Urothelium cell line (cell line): Measurements from ENCODE around the gene NFU1.

Source experiments
- DNase-seq: peaks from one replicate; pipeline ENCODE4 v3.0.0; 2011; ENCODE audit warnings: low spot score, mixed read lengths
- FAIRE-seq: peaks from 2 replicates; lab custom pipeline; 2011; peaks lifted over from hg19 to GRCh38; lab: Jason Lieb, UNC

The NFU1 gene

DNA sequence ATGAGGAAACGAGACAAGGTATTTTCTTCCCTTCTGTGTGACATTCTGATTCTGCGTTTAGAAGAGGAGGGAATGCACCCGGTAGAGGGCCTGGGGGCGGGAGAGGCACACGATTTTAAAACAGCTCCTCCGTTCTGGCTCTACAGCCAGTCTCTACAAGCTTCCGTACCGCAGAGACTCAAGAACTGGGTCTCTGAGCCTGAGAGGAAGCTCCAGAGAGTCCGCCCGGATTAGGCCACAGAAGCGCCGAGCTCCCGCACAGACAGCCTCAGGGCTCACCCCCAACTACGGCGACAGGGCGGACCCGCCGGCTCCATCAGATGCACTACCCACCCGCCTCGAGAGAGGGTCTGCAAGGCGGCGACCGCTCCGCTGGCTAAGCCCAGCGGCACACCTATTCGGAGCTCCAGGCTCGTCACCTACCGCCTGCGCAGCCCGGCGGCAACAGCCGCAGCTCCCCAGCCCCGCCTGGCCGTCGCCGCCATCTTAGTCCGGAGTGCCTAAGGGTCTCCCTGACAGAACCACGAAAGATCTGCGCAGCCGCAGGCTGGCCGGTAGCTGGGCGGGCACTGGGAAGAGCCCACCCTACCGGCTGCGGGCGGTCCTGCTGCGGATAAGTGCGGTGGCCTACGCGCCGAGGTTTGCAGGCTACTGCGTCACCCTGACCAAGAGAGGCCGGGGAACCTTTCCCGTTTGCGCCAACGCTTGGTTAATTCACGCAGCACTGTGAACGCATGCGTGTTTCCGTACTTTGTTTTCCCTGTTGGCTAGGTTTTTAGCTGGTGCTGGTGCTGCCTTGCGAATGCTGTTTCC is at the start of gene NFU1:
Gene NFU1 (minus strand): TSS at position 498 of the 813 bp plus-strand sequence. CDS start 13 bp downstream, at position 485.
- FAIRE-seq, result peak; percentile 78
- peak; percentile 100 for DNase-seq

DNA sequence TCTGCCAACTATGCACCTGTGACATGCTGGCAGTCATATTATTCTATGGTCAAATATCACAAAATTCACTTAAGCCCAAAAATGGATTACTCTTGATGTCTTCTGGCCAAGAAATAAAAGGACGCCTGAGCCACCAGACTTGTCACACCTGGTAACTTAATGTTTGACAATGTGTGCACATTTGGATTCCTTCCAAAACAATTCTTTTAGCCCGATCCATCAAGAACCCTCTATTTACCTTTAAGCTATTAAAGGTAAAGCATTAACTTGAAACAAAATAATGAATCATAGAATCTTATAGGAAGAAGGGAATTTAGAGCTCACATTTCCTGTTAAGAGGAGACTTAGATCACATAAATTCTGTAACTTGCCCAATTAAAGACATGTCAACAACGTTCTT is 46.5 kb upstream of the NFU1 start:
- DNase-seq (no peak), FAIRE-seq (no peak)

DNA sequence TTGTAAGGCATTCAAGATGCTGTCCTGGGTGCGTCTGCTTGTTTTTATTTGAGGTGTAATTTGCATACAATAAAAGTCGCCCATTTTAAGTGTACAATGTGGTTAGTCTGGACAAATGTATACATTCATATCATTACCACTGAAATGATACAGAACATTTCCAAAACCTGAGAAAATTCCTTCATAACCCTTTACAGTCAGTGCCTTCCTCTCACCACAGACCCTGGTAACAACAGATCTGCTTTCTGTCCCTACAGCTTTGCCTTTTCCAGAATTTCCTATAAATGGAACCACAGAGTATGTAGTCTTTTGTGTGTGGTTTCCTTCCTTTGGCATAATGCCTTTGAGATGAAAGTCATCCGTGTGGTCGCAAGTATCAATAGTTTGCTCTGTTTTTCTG is 45.8 kb upstream of the NFU1 start:
- FAIRE-seq (no peak), DNase-seq (no peak)

DNA sequence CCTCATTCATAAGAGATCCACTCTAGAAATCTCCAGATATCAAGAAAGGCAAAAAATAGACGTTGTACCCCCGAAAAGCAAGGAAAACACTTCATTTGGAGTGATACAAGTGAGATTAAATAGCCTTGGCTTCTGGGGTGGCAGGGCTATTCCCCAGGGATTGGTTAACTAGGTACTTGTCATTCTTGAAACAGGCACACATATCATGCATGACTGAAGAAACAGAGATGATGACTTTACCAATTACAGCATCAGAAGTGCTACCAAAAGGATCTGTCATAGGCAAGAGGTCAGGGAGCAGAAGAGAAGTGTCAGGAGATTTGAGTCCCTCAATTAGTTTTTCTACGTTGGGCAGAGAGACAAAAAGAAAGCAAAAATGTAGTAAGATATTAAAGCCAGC is 45.2 kb upstream of the NFU1 start:
- FAIRE-seq, result no peak
- DNase-seq, result no peak

DNA sequence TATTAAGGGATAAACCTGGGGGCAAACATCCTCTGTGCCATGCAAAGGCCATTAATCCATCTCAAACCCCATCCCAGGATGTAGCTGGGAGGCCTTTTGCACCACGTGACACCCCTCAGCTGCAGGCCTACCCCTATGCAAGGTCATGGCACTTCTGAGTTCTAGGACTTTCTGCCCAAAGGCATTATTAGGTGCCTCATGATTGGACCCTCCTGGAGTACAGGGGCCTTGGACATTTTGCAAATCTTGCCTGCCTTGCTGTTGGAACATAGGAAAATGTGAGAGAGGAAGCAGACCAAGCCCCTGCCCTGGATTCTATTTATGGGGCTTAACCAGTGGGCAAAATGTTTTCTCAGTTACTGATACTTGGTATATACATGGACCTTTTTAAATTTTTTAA is 44.2 kb upstream of the NFU1 start:
- DNase-seq, result no peak
- FAIRE-seq, result no peak

DNA sequence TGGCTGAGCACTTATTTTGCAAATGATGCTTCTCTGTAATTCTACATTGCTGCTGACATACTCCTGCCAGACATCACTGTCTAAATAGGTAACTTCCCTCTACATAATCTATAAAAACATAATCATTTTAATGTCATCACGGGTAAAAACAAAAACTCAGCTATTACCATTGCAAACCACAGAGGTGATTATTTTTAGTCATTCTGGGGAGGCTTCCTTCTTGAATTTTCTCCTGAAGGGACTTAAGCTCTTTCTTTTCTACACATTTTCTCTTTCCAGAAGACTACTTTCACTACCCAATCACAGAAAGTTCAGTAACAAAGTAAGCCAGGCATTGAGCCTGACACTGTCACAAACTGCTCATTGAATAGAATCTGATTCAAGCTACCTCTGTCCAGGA is 40.4 kb upstream of the NFU1 start:
- no peak for DNase-seq
- no peak for FAIRE-seq

DNA sequence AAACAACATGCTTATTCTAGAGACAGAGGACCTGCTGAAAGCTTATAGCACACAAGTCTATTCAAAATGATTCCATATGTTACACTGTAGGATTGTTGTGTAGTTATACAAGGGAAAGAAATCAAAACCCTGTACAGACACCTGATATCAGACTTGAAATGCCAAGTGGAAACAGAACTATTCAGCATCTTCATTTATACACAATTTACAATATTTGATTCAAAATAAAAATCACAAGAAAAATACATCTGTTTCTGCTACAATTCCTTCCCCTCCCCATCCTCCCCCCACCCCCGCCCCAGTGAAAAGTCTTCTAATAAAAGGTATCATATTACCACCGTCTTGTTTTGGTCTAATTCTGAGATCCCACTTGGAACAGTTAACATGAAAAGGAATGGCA is 37.5 kb upstream of the NFU1 start:
- FAIRE-seq (no peak), DNase-seq (no peak)

DNA sequence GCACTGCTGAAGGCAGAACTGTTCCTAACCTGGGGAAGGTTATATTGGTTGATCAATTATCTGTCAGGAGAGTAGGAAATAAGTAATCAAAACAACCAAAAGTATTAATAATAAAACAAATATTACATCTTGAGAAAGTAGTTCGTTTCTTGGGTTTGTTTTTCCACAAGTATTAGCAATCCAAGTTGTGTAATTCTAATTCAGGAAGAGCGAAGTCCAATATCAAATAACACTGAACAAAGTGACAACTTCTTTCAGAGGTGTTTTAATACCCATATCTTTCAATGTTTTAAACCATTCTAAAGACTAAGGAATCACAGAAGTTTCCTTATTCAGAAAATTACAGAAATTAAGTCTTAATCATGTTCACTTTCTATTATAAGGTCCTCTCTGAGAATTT is 34.6 kb upstream of the NFU1 start:
- FAIRE-seq, result no peak
- DNase-seq, result no peak

DNA sequence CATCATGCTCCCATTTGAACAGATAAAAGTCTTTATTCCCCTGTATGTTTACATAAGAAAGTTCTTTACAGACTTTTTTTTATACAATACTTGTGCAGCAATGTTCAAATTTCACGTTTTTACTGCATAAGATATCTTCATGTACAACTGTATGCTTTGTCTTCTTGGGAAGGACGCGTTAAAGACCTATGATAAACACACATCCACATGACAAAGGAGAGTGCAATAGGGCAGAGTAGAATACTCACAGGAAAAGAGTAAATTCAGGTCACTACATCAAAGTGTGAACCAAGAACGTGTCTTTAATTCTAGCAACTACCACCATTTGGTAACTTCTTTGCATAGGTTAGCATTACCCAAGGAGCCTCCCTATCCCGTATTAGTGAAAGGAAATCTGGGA is 33.7 kb upstream of the NFU1 start:
- no peak for DNase-seq
- no peak for FAIRE-seq

DNA sequence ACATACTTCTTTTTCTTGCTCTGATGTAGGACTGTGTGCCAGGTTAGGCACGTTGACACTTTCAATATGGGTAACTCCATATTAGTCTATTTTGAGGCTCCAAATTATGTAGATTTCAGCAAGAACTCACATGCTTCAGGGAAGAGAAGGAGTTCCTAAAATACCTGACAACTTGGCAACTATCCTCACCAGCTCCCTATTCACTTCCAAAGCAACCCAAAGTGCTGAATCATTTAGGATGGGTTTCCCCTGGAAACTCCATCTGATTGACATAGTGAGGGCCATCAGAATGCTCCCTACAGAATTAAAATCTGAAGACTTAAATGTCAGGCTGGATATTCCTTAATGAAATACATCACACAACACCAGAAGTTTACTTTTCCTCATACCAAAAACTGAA is 32.5 kb upstream of the NFU1 start:
- no peak for DNase-seq

DNA sequence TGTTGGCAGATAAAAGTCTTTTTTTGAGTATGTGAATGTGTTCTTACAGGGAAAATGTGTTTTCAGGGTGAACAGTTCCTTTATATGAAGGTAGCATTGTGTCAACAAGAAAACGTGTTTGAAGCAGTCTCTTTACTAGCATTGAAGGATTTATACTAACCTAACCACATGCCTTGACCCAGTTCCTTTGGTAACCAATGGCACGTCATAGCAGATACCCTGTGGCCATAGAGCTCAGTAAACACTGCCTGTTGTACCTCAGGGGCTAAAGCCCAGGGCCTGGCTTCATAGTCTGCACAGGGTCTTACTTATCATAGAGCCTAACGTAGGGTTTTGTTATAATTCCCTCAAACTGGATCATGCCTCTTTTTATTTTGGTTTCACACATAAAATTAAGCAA is 32.1 kb upstream of the NFU1 start:
- DNase-seq (no peak), FAIRE-seq (no peak)

More for the DNA sequence above, 32.5 kb upstream of the NFU1 start:
- FAIRE-seq, result no peak

DNA sequence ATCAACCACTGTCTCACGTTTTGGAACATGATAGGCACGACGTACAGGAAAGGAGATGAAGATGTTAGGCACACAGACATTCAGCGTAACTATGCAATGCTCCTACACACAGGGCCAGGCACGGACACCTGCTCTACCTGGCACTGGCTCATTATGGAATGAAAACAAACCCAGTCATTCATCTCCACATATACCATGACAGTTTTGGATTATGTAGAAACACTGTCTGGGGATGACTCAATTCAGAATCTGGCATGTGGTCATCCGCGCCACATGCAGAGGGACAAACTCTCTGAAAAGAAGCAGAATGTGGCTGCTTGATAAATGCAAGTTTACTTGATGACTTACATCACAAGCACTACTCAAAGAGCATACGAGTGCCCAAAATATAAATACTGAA is 29.5 kb upstream of the NFU1 start:
- FAIRE-seq, result peak; percentile 20
- no peak for DNase-seq

DNA sequence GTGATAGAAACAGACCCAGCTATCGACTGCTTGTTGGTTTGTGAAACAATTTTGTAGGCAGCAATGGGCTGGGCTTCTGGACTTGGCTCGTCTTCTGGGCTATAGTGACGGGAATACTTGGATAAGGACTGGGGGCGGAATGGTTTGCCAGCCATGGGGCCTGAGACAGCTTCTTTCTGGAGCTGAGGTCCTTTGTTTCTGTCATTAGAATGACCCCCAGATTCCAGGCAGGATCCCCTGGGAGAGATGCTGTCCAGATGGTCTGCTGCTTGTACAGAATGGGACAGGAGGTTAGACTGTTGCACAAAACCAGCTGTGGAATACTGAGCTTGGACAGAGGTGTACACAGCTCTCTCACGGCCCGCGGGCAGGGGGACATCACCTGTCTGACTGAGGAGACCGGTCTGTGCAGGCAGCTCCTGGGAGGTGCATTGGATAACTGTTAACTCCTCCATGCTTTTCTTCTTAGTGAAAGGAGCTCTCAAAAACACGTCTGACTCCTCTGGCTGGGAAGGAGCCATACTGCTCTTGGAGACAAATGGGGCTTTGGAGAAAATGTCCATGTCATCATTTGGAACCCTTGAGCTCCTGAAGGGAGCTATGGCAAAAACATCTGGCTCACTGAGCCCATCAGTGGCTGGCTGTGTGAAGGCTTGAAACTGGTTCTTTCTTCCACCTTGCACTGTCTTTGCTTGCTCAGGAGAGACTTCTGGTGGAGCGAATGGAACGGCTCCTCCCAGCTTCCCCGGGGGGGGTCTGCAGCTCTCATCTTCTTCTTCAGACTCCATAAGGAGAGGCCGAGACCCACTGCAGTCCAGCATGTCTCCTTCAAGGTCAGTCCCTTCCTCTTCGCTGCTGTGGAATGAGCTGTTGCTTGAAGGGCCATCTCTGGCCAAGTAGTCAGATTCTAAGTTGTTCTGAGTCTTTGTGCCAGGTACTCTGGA is 28.6 kb upstream of the NFU1 start:
- no peak for FAIRE-seq
- DNase-seq, result no peak

DNA sequence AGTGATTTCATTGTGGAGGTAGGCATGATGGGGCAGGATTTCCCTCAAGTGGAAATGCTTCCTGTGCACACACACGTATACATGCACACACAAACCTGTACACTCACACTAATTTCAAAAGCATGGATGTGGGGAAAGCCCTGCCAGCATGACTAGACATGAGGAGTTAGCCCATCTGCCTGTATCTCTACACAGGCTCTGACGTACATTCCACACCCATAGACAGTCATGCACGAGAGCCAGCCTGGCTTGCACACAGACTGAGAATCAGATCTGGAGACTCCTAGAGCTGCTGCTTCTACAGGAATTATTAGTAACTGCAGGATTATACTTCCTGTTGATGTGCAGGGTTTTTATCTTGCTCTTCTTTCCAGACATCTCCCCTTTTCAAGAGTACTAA is 27.3 kb upstream of the NFU1 start:
- DNase-seq (no peak), FAIRE-seq (no peak)

DNA sequence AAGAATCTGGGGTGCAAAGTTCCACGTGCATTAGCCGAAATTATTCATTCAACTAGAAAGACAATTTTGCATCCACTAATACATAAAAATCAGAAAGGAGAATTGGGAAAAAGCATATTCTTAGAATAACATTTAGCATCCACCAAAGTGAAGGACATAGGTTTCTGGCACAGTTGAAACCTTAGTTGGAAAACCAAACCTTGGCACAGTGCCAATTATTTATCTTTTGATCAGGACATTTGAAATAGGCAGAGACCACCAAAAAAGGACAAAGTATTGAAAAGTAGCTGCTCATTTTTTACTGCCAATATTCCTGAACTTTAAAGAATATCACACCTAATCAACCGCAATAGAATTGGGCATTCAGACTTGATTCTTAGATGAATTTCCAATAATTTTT is 25.5 kb upstream of the NFU1 start:
- FAIRE-seq (no peak), DNase-seq (no peak)

DNA sequence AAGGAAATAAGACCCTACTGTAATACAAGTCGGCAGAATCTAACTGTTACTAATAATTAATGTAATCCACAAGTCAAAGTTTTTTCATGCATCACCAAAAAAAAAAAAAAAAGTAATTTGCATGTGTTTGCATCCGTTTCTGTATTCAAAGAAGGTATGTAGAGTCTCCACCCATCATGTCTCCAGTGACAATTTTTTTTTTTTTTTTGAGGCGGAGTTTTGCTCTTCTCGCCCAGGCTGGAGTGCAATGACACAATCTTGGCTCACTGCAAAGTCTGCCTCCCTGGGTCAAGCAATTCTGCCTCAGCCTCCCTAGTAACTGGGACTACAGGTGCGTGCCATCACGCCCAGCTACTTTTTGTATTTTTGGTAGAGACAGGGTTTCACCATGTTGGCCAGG is 24.2 kb upstream of the NFU1 start:
- DNase-seq (no peak), FAIRE-seq (no peak)

DNA sequence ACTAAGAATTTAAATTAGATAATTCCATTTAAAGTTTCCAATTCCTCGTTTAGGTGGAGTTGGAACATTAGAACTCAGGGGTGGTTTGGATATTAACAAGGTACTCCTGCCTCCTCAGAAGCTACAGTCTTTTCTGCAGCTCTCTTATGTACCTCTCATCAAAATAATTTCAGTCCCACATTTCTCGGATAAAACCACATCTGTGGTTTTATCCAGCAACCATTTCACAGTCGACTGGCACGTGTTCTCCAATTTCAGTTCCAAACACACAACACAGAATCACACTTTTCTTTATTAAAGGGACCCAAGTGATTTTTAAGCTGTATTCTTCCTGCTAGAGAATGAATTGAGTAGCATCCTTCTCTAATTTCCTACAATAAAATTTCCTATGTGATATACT is 22.7 kb upstream of the NFU1 start:
- FAIRE-seq (no peak), DNase-seq (no peak)

DNA sequence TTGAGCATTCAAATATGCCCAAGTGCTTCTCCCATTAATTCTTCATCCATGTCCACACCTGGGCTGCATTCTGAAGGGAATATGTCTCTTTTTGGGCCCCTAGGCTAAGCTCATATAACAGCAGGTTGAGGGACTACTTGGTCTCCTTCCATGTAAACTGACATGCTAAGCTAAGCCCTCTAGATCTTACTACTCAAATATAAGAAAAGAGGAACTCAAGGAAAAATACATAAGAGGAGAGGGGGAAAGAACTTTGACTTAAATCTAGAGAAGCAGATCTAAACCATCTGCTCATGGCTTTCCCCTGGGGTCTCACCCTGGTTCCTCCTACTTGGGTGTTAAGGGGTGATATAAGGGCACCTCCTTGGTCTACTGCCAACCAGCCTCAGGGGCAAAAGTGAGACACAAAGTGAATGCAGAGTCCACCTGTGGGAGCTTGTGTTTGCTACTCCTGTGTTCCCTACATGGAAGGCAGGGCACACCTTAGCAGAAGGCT is 19.8 kb upstream of the NFU1 start:
- DNase-seq (no peak), FAIRE-seq (no peak)

DNA sequence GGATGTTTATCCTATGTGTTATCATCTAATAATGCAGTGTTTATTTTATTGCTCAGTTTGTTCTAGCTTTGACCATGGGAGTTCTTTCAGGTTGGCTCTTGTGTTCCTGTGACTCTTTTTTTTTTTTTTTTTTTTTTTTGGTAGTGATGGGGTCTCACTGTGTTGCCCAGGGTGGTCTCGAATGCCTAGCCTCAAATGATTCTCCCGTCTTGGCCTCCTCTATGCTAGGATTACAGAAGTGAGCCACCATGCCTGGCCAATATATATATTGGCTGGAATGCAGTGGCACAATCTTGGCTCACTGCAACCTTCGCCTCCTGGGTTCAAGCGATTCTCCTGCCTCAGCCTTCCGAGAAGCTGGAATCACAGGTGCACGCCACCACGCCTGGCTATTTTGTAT is 18.9 kb upstream of the NFU1 start:
- DNase-seq, result no peak
- FAIRE-seq, result no peak

DNA sequence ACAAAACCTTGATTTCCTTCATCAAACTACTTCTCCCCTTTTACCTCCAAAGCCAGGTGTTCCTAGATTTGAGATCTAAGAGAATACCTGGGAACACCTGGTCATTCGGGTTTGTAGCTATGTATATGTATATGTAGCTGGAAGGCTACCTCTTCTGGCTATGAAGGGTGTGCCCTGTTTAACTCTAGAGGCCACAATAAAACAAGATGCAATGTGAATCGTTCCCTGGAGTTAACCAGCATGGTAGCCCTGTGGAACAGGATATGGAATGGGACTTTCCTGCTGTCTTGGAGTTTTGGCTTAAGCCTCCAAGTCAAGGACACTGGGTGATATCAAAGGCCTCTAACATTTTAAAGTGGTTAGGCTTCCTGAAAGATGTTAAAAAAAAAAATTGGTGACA is 17.7 kb upstream of the NFU1 start:
- DNase-seq, result no peak
- FAIRE-seq, result no peak

DNA sequence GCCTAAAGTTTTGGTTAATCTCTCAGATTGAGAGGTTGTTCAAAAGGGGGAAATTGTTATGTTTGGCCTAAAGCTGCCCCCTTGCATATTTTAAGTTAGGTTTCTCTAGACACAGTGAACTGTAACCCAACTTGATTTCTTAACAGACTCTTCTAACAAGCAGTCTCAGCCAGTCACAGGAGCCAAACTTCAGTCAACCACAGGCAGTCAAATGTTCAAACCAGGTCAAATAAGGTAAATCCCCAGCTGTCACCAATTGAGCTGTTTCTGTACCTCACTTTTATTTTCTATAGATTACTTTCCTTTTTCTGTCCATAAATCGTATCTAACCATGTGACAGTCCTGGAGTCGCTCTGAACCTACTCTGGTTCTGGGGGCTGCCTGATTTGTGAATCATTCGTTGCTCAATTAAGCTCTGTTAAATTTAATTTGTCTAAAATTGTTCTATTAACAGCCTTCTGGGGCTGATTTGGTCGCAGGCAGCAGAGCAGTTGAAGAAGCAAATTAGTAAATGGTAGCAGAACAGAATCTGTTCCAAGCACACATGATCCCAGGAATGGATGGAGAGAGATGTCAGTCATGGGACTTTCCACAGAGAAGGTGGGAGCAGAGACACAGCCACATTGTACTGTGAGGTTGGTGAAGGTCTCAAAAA is 16.4 kb upstream of the NFU1 start:
- no peak for FAIRE-seq
- DNase-seq, result no peak
